Caco-2 (cell line): ENCODE results near the gene RFPL3. TPM values are rescaled to one million over a fixed set of nuclear protein-coding genes. Genes with fewer than 3 reads are reported as not detected.

Source experiments
- BruUV-seq: library from RNA; stranded (reverse); fragments of 400-500 nt; replicated peaks from 2 replicates; lab custom pipeline; 2021; lab: Mats Ljungman, UMichigan
- CTCF ChIA-PET: fragments of 300-600 bp; sonication (Branson Sonifier 250); formaldehyde crosslinking; loops from one replicate; lab custom pipeline; 2022; ENCODE audit warnings: antibody characterized with exemption; lab: Charles Lee
- POLR2A ChIA-PET: fragments of 300-600 bp; sonication (Branson Sonifier 250); formaldehyde crosslinking; loops from one replicate; lab custom pipeline; 2022; ENCODE audit warnings: antibody characterized with exemption; lab: Charles Lee
- DNase-seq, 2 experiments: peaks; one replicate each; pipeline versions ENCODE4 v3.0.0 to v3.0.0-alpha.2; 2020 to 2022
- H3K27me3 ChIP-seq: replicated peaks from 2 replicates; pipeline ENCODE4 v1.6.0; 2011; ENCODE audit warnings: low read length; ENCODE audit not compliant: control insufficient read depth, insufficient read depth
- H3K36me3 ChIP-seq: 2 replicates; pipeline ENCODE4 v1.5.1; 2011; ENCODE audit warnings: low read length; ENCODE audit not compliant: control insufficient read depth, insufficient read depth
- H3K4me1 ChIP-seq: fragments of 250-450 bp; sonication (Bioruptor Pico); 2 replicates; pipeline ENCODE4 v1.5.1; 2020; ENCODE audit warnings: mild to moderate bottlenecking
- H3K4me3 ChIP-seq: 2 replicates; pipeline ENCODE4 v1.5.1; 2011; ENCODE audit warnings: low read depth, mild to moderate bottlenecking, control low read depth, low read length
- H3K9me3 ChIP-seq: fragments of 250-450 bp; sonication (Bioruptor Pico); 2 replicates; pipeline ENCODE4 v1.5.1; 2020; ENCODE audit warnings: mild to moderate bottlenecking, moderate library complexity
- H3K27ac Mint-ChIP-seq: one replicate; pipeline ENCODE4 v1.8.0; 2022; ENCODE audit warnings: mixed read lengths; ENCODE audit not compliant: unreplicated experiment
- H3K27me3 Mint-ChIP-seq: one replicate; pipeline ENCODE4 v1.8.0; 2022; ENCODE audit warnings: mixed read lengths; ENCODE audit not compliant: insufficient read depth, unreplicated experiment
- H3K36me3 Mint-ChIP-seq: one replicate; pipeline ENCODE4 v1.8.0; 2022; ENCODE audit warnings: mild to moderate bottlenecking, mixed read lengths; ENCODE audit not compliant: insufficient read depth, unreplicated experiment
- H3K4me1 Mint-ChIP-seq: one replicate; pipeline ENCODE4 v1.8.0; 2022; ENCODE audit warnings: low read depth, mixed read lengths; ENCODE audit not compliant: unreplicated experiment
- H3K4me3 Mint-ChIP-seq: one replicate; pipeline ENCODE4 v1.8.0; 2022; ENCODE audit warnings: mild to moderate bottlenecking, moderate library complexity, mixed read lengths; ENCODE audit not compliant: unreplicated experiment
- H3K9me3 Mint-ChIP-seq: one replicate; pipeline ENCODE4 v1.8.0; 2022; ENCODE audit warnings: mixed read lengths; ENCODE audit not compliant: unreplicated experiment
- CTCF ChIP-seq, 2 experiments: fragments of 200-600 bp in 1 of 2; IDR thresholded peaks; 1 replicate in 1 of 2; 2 replicates in 1 of 2; pipeline versions ENCODE4 v1.5.1 to v1.8.0; 2011 to 2022; ENCODE audit warnings: antibody characterized with exemption in 1 of 2, control low read depth in 1 of 2, inconsistent platforms in 1 of 2, low read depth in 1 of 2, low read length in 1 of 2, mild to moderate bottlenecking in 1 of 2, moderate library complexity in 1 of 2; ENCODE audit not compliant: insufficient read depth in 1 of 2, severe bottlenecking in 1 of 2, unreplicated experiment in 1 of 2
- intact Hi-C: fragments of 100-400 bp; cut with micrococcal nuclease; formaldehyde crosslinking; loops from one replicate; pipeline ENCODE4 v1.10.0; 2022; ENCODE audit not compliant: unreplicated experiment
- total RNA-seq: library from RNA; stranded (reverse); gene quantifications from 2 replicates; pipeline ENCODE4 v1.2.3, GENCODE V29; 2022

RFPL3 gene
- total RNA-seq, 1 experiment from 2014 or later, result not detected

GRCh38 chr22:32353292-32353691 is 4.4 kb upstream of the RFPL3 start:
- DNase-seq, result no peak
- ChIA-PET POLR2A (no interaction called here), CTCF (no interaction called here)
- H3K4me3 ChIP-seq, result no peak overlapping the region
- Mint-ChIP-seq H3K4me1 (no peaks in the 10 kb centered on the region), H3K27ac (no peak overlapping the region), H3K4me3 (no peak overlapping the region), H3K36me3 (no peaks in the 10 kb centered on the region), H3K9me3 (peaks cover 9% of the 10 kb centered on the region), H3K27me3 (no peaks in the 10 kb centered on the region)
- H3K36me3 ChIP-seq, result no peaks in the 10 kb centered on the region
- H3K27me3 ChIP-seq, result no peaks in the 10 kb centered on the region
- no TSS peak for BruUV-seq
- intact Hi-C loops, result no loop called here
- no peaks in the 10 kb centered on the region for H3K4me1 ChIP-seq
- no peaks in the 10 kb centered on the region for H3K9me3 ChIP-seq
- TF ChIP-seq CTCF (IDR thresholded peaks at IDR 0.05; ENCODE audit: insufficient read depth in 1 of 2, low read depth in 1 of 2, low read length in 1 of 2, severe bottlenecking in 1 of 2, unreplicated experiment in 1 of 2), result no peak

DNA sequence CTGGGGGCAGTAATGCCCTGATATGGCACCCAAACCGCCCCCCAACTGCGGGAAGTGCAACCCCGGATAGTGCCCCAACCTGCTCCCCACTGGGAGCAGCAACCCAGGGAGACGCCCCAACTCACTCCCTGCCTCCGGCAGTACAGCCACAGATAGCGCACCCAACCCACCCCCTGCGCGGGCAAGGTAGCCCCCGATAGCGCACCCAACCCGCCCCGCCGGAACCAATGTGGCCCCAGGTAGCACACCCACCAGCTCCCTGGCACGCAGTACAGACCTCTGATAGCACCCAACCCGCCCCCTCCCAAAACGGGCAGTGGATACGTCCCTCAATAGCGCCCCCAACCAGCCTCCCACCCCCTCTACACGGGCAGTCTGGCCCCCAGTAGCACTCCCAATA is 3.8 kb upstream of the RFPL3 start:
- no peaks in the 10 kb centered on the region for H3K4me1 ChIP-seq
- H3K36me3 ChIP-seq, result no peaks in the 10 kb centered on the region
- Mint-ChIP-seq H3K36me3 (no peaks in the 10 kb centered on the region), H3K4me1 (no peaks in the 10 kb centered on the region), H3K4me3 (no peak overlapping the region), H3K9me3 (peaks cover 9% of the 10 kb centered on the region), H3K27me3 (no peaks in the 10 kb centered on the region), H3K27ac (no peak overlapping the region)
- no peak for TF ChIP-seq CTCF (IDR thresholded peaks at IDR 0.05; ENCODE audit: insufficient read depth in 1 of 2, low read depth in 1 of 2, low read length in 1 of 2, severe bottlenecking in 1 of 2, unreplicated experiment in 1 of 2)
- intact Hi-C loops, result no loop called here
- no peaks in the 10 kb centered on the region for H3K27me3 ChIP-seq
- BruUV-seq, result no TSS peak
- CTCF ChIA-PET, result no interaction called here
- H3K9me3 ChIP-seq, result no peaks in the 10 kb centered on the region
- POLR2A ChIA-PET, result no interaction called here
- H3K4me3 ChIP-seq, result no peak overlapping the region
- DNase-seq, result no peak

DNA sequence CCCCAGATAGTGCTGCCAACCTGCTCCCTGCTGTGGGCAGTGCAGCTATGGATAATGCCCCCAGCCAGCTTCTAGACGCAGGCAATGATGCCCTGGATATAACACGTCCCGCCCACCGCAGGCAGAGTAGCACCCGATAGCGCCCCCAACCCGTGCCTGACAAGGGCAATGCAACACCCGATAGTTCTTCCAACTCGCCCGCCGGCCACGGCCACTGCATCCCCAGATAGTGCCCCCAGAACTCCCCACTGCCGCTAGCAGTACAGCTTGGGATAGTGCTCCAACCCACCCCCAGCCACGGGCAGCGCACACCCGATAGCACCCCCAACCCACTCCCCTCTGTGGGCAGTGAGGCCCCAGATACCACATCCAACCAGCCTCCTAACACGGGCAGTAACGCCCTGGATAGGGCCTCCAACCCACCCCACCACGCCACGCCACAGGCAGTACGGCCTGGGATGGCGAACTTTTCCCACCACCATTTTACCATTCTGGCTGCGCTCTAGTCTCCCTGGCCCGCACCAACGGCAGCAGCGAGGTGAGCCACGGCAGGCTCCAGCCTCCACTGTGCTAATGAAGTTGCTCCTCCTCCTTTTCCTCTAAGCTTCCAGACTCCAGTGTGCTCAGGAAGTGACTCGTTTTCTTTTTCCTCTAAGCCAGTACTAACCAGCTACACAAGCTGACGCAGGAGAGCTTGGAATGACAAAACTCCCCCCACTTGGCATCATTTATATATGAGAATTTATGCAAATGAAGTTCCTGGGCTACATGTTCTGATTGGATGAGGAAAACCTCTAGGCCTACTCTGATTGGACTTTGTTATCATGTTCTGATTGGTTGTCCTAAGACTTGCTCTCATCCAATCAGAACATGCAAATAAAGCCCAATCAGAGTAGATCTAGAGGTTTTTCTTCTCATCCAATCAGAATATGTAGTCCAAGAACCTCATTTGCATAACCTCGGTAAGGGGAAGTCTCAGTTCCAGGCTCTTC is 3.0 kb upstream of the RFPL3 start:
- no peak for DNase-seq
- H3K9me3 ChIP-seq, result no peaks in the 10 kb centered on the region
- ChIA-PET CTCF (no interaction called here), POLR2A (no interaction called here)
- intact Hi-C loops, result loop anchor here (1.0 to 5.0 kb wide), 2 partner anchors 152 to 252 kb away; no protein-coding TSS in a partner anchor
- H3K4me1 Mint-ChIP-seq, result no peaks in the 10 kb centered on the region
- no peaks in the 10 kb centered on the region for H3K4me1 ChIP-seq
- no peaks in the 10 kb centered on the region for H3K27me3 ChIP-seq
- no peaks in the 10 kb centered on the region for H3K36me3 Mint-ChIP-seq
- no peaks in the 10 kb centered on the region for H3K36me3 ChIP-seq
- no peaks in the 10 kb centered on the region for H3K27me3 Mint-ChIP-seq
- peak overlapping the region; percentile 57 for H3K4me3 Mint-ChIP-seq
- BruUV-seq, result no TSS peak
- H3K27ac Mint-ChIP-seq, result peak overlapping the region; percentile 53
- H3K9me3 Mint-ChIP-seq, result peaks cover 9% of the 10 kb centered on the region
- H3K4me3 ChIP-seq, result no peak overlapping the region
- TF ChIP-seq CTCF (IDR thresholded peaks at IDR 0.05; ENCODE audit: insufficient read depth in 1 of 2, low read depth in 1 of 2, low read length in 1 of 2, severe bottlenecking in 1 of 2, unreplicated experiment in 1 of 2), result no peak
